Astrocyte of the spinal cord (primary cell): ENCODE results near the gene KDM1A.

Experiments used
- DNase-seq: peaks from one replicate; pipeline ENCODE4 v3.0.0; 2011; ENCODE audit warnings: low read depth, low spot score
- H3K4me3 ChIP-seq: 2 replicates; pipeline ENCODE4 v1.5.1; 2011; ENCODE audit warnings: low read depth, mild to moderate bottlenecking, low read length, moderate library complexity
- CTCF ChIP-seq: IDR thresholded peaks from 2 replicates; pipeline ENCODE4 v1.5.1; 2012; ENCODE audit warnings: low read depth, mild to moderate bottlenecking, low read length, inconsistent platforms
- in situ Hi-C: cut with HindIII; loops from 2 replicates; pipeline ENCODE4 v1.10.0; 2017; ENCODE audit warnings: low sequenced_read_pairs

The KDM1A gene

GRCh38 chr1:23116216-23116836, 97.1 kb downstream of the KDM1A start:
- no peak overlapping the region for H3K4me3 ChIP-seq
- no peak for DNase-seq
- in situ Hi-C loops, result no loop called here
- TF ChIP-seq CTCF, result no peak

- no peak for TF ChIP-seq CTCF
- DNase-seq, result no peak
- H3K4me3 ChIP-seq, result no peak overlapping the region
- in situ Hi-C loops, result no loop called here
These were observed 97.8 kb downstream of the KDM1A start for GRCh38 chr1:23116921-23117699.

GRCh38 chr1:23118407-23118806, 99.1 kb downstream of the KDM1A start:
- DNase-seq, result no peak
- H3K4me3 ChIP-seq, result no peak overlapping the region
- in situ Hi-C loops, result no loop called here
- TF ChIP-seq CTCF, result no peak

GRCh38 chr1:23118957-23119792, 99.9 kb downstream of the KDM1A start:
- no peak for TF ChIP-seq CTCF
- in situ Hi-C loops, result no loop called here
- H3K4me3 ChIP-seq, result no peak overlapping the region
- peak; percentile 39 for DNase-seq

GRCh38 chr1:23120383-23120782, 101.1 kb downstream of the KDM1A start:
- in situ Hi-C loops, result no loop called here
- no peak overlapping the region for H3K4me3 ChIP-seq
- no peak for TF ChIP-seq CTCF
- DNase-seq, result no peak

- TF ChIP-seq CTCF, result no peak
- peak; percentile 59 for DNase-seq
- H3K4me3 ChIP-seq, result no peak overlapping the region
- in situ Hi-C loops, result no loop called here
These were observed 102.9 kb downstream of the KDM1A start for GRCh38 chr1:23122023-23122748.
